Measurements from ENCODE around the gene ASB14.
A peak's percentile ranks its signal among the peaks of the same experiment; 100 is the strongest.

ASB14 gene

GRCh38 chr3:57227930-57228751 is 64.3 kb downstream of the ASB14 start:
- no peak for DNase-seq (ENCODE audit: low read depth)
- TF ChIP-seq, protein P1, sequence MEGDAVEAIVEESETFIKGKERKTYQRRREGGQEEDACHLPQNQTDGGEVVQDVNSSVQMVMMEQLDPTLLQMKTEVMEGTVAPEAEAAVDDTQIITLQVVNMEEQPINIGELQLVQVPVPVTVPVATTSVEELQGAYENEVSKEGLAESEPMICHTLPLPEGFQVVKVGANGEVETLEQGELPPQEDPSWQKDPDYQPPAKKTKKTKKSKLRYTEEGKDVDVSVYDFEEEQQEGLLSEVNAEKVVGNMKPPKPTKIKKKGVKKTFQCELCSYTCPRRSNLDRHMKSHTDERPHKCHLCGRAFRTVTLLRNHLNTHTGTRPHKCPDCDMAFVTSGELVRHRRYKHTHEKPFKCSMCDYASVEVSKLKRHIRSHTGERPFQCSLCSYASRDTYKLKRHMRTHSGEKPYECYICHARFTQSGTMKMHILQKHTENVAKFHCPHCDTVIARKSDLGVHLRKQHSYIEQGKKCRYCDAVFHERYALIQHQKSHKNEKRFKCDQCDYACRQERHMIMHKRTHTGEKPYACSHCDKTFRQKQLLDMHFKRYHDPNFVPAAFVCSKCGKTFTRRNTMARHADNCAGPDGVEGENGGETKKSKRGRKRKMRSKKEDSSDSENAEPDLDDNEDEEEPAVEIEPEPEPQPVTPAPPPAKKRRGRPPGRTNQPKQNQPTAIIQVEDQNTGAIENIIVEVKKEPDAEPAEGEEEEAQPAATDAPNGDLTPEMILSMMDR (conservative IDR thresholded peaks at IDR 0.05; ENCODE audit: low read depth, low read length), result no peak
- peak overlapping the region; percentile 86 for H3K4me3 ChIP-seq (ENCODE audit: low read length)

DNA sequence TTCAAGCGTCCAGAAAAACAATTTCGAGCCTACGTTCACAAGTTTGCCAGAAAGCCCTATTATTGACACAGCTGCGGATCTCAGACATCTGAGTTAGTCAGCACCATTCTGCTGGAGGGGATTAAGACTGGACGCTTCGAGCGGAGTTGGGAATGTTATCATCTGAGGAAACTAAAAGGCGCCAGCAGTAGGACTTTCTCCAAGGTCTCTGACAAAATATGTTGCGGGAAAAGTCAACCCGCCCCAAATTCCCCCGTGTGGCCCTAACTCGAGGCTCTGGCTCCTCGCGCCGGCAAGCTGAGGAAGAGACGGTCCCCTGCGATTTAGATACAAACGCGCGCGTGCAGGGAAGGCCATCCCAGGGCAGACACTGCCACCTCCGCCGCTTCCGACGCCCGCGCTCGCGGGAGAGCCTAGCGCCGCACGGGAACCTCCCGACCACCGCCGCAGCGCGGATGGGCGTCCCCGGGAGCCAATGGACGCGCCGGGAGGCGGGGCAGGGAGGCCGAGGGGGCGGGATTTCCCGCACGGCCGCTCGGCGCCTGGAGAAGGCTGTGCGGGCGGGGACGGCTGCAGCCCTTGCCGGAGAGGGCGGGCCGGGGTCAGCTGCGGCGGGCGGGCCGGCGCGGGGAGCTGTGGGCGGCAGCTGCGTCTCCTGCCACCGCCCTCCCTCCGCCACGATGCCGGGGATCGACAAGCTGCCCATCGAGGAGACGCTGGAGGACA is 65.1 kb downstream of the ASB14 start, which contains the start of gene APPL1:
TSS of gene APPL1 (plus strand) at position 526 of the 726 bp plus-strand sequence. CDS start at position 681, 155 bp downstream.
- H3K4me3 ChIP-seq (ENCODE audit: low read length), result peak within 1 kb of the TSS; percentile 86

DNA sequence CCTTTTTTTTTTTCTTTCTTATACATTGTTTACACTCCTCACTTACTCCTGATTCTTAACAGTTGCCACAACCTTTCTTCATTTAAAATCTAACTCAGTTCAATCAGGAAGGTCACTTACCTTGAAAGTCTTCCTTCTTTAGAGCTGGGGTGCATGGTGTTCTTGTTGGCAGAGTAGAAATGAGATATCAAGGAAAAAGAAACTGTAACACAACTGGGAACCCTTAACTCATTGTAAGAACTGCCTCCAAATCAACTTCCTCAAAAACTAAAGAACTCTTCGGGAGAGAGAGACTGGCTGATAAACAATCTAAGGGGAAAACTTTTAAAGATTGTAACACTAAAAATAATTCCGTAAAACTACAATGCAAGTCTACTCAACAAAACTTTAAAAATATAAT is 66.3 kb downstream of the ASB14 start:
- H3K4me3 ChIP-seq (ENCODE audit: low read length), result no peak overlapping the region
- TF ChIP-seq, protein P1 (conservative IDR thresholded peaks at IDR 0.05; ENCODE audit: low read depth, low read length), result no peak
- no peak for DNase-seq (ENCODE audit: low read depth)

More for the DNA sequence above, 65.1 kb downstream of the ASB14 start, which contains the start of gene APPL1:
- TF ChIP-seq, protein P1 (conservative IDR thresholded peaks at IDR 0.05; ENCODE audit: low read depth, low read length), result no peak
- peak; percentile 75 for DNase-seq (ENCODE audit: low read depth)

DNA sequence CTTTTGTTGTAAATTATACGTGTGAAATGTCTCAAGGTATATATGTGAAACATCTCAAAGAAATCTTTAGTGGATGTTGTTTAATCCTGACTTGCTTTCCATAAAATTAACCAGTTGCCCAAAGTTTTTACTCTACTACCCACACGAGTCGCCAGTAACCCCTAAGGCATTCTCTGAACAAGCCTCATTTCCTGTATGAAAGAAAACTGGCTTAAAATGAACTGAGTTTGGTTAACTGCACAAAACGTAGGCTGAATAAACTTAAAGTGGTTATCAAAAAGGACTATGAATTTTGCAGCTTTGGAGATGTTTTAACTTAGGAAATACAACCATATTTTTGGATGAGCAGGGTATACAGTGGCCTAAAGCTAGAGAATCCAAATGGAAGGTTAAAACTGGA is 67.6 kb downstream of the ASB14 start:
- no peak overlapping the region for H3K4me3 ChIP-seq (ENCODE audit: low read length)
- no peak for DNase-seq (ENCODE audit: low read depth)
- TF ChIP-seq, protein P1 (conservative IDR thresholded peaks at IDR 0.05; ENCODE audit: low read depth, low read length), result no peak

DNA sequence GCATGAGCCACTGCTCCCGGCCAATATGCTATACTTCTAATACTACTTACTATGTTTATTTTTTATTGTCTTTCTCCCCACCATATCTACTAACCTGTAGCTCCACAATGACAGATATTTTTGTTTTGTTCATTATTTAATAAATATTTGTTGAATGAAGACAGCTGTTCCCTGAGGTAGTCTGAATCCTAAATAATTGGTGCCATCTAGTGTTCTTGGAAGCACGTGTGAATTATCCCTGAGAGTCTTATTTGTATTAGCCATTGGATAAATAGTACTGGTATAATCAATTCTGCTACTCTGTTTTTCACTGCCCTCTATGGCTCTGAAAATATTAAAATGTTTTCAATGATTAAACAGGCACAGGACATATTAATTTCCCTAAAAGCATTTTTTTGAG is 70.6 kb downstream of the ASB14 start:
- no peak for DNase-seq (ENCODE audit: low read depth)
- TF ChIP-seq, protein P1 (conservative IDR thresholded peaks at IDR 0.05; ENCODE audit: low read depth, low read length), result peak; percentile 16
- no peak overlapping the region for H3K4me3 ChIP-seq (ENCODE audit: low read length)

Data from retinal pigment epithelial cell (primary cell).